Measurements from ENCODE around the gene ZNF792.
"Not testable (repeated sequence)": the region's sequence is repeated elsewhere in the genome, so short reads cannot be mapped to it uniquely, and the experiment has no call there.

Gene ZNF792

DNA sequence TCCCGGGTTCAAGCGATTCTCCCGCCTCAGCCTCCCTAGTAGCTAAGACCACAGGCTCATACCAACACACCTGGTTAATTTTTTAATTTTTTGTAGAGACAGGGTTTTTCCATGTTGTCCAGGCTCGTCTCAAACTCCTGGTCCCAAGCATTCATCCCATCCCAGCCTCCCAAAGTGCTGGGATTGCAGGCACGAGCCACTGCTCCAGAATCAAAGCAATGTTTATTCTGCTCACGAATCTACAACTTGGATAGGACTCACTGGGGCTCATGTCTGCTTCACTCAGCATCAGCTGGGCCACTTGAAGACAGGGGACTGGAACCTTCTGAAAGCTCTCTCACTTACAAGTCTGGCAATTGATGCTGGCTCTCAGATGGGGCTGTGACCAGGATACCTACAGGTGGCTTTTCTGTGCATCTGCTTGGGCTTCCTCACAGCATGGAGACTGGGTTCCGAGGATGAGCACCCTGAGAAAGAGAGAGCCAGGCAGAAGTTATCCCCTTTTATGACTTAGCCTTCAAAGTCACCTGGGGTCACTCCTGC lies 8.2 kb upstream of the ZNF792 start:
- no peak overlapping the region for H3K4me3 ChIP-seq (ENCODE audit: low read length)
- H3K4me1 ChIP-seq (ENCODE audit: low read length) = no peaks in the 10 kb centered on the region
- H2AFZ ChIP-seq (ENCODE audit: low read depth, low read length) = no peak overlapping the region
- H3K27me3 ChIP-seq (ENCODE audit: low read depth, low read length) = peaks cover 11% of the 10 kb centered on the region
- H3K4me2 ChIP-seq (ENCODE audit: low read length) = no peak overlapping the region
- TF ChIP-seq, protein P1, sequence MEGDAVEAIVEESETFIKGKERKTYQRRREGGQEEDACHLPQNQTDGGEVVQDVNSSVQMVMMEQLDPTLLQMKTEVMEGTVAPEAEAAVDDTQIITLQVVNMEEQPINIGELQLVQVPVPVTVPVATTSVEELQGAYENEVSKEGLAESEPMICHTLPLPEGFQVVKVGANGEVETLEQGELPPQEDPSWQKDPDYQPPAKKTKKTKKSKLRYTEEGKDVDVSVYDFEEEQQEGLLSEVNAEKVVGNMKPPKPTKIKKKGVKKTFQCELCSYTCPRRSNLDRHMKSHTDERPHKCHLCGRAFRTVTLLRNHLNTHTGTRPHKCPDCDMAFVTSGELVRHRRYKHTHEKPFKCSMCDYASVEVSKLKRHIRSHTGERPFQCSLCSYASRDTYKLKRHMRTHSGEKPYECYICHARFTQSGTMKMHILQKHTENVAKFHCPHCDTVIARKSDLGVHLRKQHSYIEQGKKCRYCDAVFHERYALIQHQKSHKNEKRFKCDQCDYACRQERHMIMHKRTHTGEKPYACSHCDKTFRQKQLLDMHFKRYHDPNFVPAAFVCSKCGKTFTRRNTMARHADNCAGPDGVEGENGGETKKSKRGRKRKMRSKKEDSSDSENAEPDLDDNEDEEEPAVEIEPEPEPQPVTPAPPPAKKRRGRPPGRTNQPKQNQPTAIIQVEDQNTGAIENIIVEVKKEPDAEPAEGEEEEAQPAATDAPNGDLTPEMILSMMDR (IDR thresholded peaks at IDR 0.05; ENCODE audit: low read depth, low read length) = no peak
- TF ChIP-seq EZH2phosphoT487 (IDR thresholded peaks at IDR 0.05; ENCODE audit: low read depth) = no peak
- H3K36me3 ChIP-seq (replicated peaks; ENCODE audit: low read depth, low read length) = no peaks in the 10 kb centered on the region
- H3K9me3 ChIP-seq (ENCODE audit: insufficient read depth, low read length) = peaks cover 18% of the 10 kb centered on the region; the same call in 1 of the 2 replicates
- H3K9ac ChIP-seq (ENCODE audit: low read length) = no peak overlapping the region
- H4K20me1 ChIP-seq (ENCODE audit: insufficient read depth, low read length) = no peaks in the 10 kb centered on the region
- no peaks in the 10 kb centered on the region for H3K79me2 ChIP-seq (ENCODE audit: low read length)
- no peak overlapping the region for H3K27ac ChIP-seq (ENCODE audit: low read length)

DNA sequence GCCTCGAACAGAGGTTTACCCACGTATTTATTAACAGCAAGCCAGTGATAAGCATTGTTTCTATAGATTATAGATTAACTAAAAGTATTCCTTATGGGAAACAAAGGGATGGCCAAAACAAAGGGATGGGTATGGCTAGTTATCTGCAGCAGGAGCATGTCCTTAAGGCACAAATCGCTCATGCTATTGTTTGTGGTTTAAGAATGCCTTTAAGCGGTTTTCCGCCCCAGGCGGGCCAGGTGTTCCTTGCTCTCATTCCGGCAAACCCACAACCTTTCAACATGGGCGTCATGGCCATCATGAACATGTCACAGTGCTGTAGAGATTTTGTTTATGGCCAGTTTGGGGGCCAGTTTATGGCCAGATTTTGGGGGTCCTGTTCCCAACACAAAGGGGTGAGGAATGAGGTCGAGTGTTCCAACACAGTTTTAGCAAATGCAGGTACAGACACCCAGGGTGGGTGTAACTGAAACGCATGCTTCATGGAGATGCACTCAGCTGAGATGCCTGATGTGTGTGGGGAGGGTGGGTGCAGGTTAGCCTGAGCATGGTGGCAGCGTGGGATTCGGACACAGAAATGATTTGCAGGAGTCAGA lies 6.3 kb upstream of the ZNF792 start:
- H3K4me2 ChIP-seq (ENCODE audit: low read length); H3K79me2 ChIP-seq (ENCODE audit: low read length); H3K36me3 ChIP-seq (replicated peaks; ENCODE audit: low read depth, low read length); H2AFZ ChIP-seq (ENCODE audit: low read depth, low read length); H3K27ac ChIP-seq (ENCODE audit: low read length); H3K4me3 ChIP-seq (ENCODE audit: low read length); H3K4me1 ChIP-seq (ENCODE audit: low read length); H4K20me1 ChIP-seq (ENCODE audit: insufficient read depth, low read length); H3K9ac ChIP-seq (ENCODE audit: low read length): not testable (repeated sequence)
- H3K27me3 ChIP-seq (ENCODE audit: low read depth, low read length) = peaks cover 11% of the 10 kb centered on the region
- peaks cover 15% of the 10 kb centered on the region; the same call in 1 of the 2 replicates for H3K9me3 ChIP-seq (ENCODE audit: insufficient read depth, low read length)

DNA sequence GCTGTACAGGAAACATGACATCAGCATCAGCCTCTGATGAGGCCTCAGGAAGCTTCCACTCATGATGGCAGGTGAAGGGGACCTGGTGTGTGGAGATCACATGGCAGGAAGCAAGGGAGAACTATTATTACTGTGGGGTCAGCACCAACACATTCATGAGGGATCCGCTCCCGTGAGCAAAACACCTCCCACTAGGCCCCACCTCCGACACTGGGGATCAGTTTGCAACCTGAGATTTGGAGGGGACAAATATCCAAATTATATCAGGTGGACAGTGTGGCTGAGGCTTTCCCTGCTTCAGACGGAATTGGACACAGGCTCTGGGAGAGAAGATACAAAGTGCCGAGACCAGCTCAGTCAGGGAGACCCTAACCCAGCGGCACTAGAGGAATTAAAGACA lies 5.7 kb upstream of the ZNF792 start:
- H3K36me3 ChIP-seq (replicated peaks; ENCODE audit: low read depth, low read length) = no peaks in the 10 kb centered on the region
- no peaks in the 10 kb centered on the region for H3K79me2 ChIP-seq (ENCODE audit: low read length)
- H3K27ac ChIP-seq (ENCODE audit: low read length) = no peak overlapping the region
- no peak overlapping the region for H3K4me2 ChIP-seq (ENCODE audit: low read length)
- no peak overlapping the region for H3K4me3 ChIP-seq (ENCODE audit: low read length)
- TF ChIP-seq, protein P1 (IDR thresholded peaks at IDR 0.05; ENCODE audit: low read depth, low read length) = no peak
- no peak for TF ChIP-seq EZH2phosphoT487 (IDR thresholded peaks at IDR 0.05; ENCODE audit: low read depth)
- H3K4me1 ChIP-seq (ENCODE audit: low read length) = no peaks in the 10 kb centered on the region
- no peaks in the 10 kb centered on the region for H4K20me1 ChIP-seq (ENCODE audit: insufficient read depth, low read length)
- peaks cover 15% of the 10 kb centered on the region; the same call in 1 of the 2 replicates for H3K9me3 ChIP-seq (ENCODE audit: insufficient read depth, low read length)
- H3K9ac ChIP-seq (ENCODE audit: low read length) = no peak overlapping the region
- peaks cover 6% of the 10 kb centered on the region for H3K27me3 ChIP-seq (ENCODE audit: low read depth, low read length)
- no peak overlapping the region for H2AFZ ChIP-seq (ENCODE audit: low read depth, low read length)

DNA sequence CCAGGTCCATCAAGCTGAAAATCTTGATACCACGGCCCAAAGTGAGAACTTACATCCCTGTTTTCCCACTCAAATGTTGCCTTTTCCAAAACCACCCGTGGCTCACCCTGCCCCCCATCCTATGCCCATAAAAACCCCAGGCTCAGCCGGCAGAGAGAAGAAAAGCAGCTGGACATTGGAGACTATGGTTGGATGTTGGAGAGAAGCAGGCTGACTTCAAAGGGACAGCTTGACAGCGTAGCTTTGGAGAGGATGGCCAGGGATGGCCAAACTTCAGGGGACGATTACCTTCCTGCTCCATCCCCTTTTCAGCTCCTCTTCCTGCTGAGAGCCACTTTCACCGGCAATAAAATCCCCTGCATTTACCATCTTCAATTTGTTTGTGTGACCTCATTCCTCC lies 3.5 kb upstream of the ZNF792 start:
- Histone ChIP-seq H3K36me3 (replicated peaks; ENCODE audit: low read depth, low read length) (no peaks in the 10 kb centered on the region), H3K4me1 (ENCODE audit: low read length) (peaks cover 9% of the 10 kb centered on the region), H3K79me2 (ENCODE audit: low read length) (peaks cover 10% of the 10 kb centered on the region; the same call in 1 of the 2 replicates), H4K20me1 (ENCODE audit: insufficient read depth, low read length) (no peaks in the 10 kb centered on the region), H2AFZ (ENCODE audit: low read depth, low read length) (no peak overlapping the region), H3K4me2 (ENCODE audit: low read length) (no peak overlapping the region), H3K9ac (ENCODE audit: low read length) (no peak overlapping the region), H3K27me3 (ENCODE audit: low read depth, low read length) (peaks cover 5% of the 10 kb centered on the region; the same call in 1 of the 2 replicates), H3K4me3 (ENCODE audit: low read length) (no peak overlapping the region), H3K27ac (ENCODE audit: low read length) (no peak overlapping the region), H3K9me3 (ENCODE audit: insufficient read depth, low read length) (peaks cover 15% of the 10 kb centered on the region; the same call in 1 of the 2 replicates)
- TF ChIP-seq EZH2phosphoT487 (IDR thresholded peaks at IDR 0.05; ENCODE audit: low read depth) = no peak
- TF ChIP-seq, protein P1 (IDR thresholded peaks at IDR 0.05; ENCODE audit: low read depth, low read length) = no peak

DNA sequence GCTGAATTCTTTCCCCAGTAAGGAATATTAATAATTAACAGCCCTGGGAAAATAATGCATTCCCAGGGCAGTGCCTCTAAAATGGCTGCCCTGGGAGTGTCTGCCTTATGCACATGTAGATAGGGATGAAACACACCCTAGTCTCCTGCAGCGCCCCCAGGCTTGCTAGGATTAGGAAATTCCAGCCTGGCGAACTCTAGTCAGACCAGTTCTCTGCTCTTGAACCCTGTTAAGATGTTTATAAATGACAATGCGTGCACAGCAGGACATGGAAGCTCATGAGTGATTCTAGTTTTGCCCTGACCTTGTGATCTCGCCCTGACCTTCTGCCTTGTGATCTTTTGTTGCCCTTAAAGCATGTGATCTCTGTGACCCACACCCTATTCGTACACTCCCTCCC lies 1.5 kb upstream of the ZNF792 start:
- H3K79me2 ChIP-seq (ENCODE audit: low read length) = peaks cover 18% of the 10 kb centered on the region
- not testable (repeated sequence) for H3K27ac ChIP-seq (ENCODE audit: low read length); H3K36me3 ChIP-seq (replicated peaks; ENCODE audit: low read depth, low read length); H3K4me3 ChIP-seq (ENCODE audit: low read length); H2AFZ ChIP-seq (ENCODE audit: low read depth, low read length); H4K20me1 ChIP-seq (ENCODE audit: insufficient read depth, low read length); H3K4me2 ChIP-seq (ENCODE audit: low read length); H3K9ac ChIP-seq (ENCODE audit: low read length); H3K4me1 ChIP-seq (ENCODE audit: low read length); H3K27me3 ChIP-seq (ENCODE audit: low read depth, low read length)
- H3K9me3 ChIP-seq (ENCODE audit: insufficient read depth, low read length) = peaks cover 15% of the 10 kb centered on the region; the same call in 1 of the 2 replicates

Data from OCI-LY3 (cell line).